HG03196 (cell line): ENCODE data around the gene NLRC5.
"Not testable (repeated sequence)": the region's sequence is repeated elsewhere in the genome, so short reads cannot be mapped to it uniquely, and the experiment has no call there.

Experiments
- ATAC-seq: cut with Tn5 transposase; IDR thresholded peaks from one replicate; pipeline ENCODE4 v1.9.1; 2021; ENCODE audit not compliant: unreplicated experiment

The NLRC5 gene

GRCh38 chr16:57044931-57045693, 55.8 kb downstream of the NLRC5 start:
- no peak for ATAC-seq

GRCh38 chr16:57045694-57046381, 56.5 kb downstream of the NLRC5 start:
- ATAC-seq, result no peak

GRCh38 chr16:57048095-57048494, 58.7 kb downstream of the NLRC5 start:
- no peak for ATAC-seq

- ATAC-seq, result peak; percentile 36
Measured at GRCh38 chr16:57049678-57050077, 60.3 kb downstream of the NLRC5 start.

GRCh38 chr16:57051696-57052228, 62.4 kb downstream of the NLRC5 start:
- no peak for ATAC-seq

- ATAC-seq, result no peak
Measured at GRCh38 chr16:57053206-57053605, 63.8 kb downstream of the NLRC5 start.

GRCh38 chr16:57054338-57054737, 65.0 kb downstream of the NLRC5 start:
- ATAC-seq, result no peak

- no peak for ATAC-seq
Measured at GRCh38 chr16:57054771-57055170, 65.4 kb downstream of the NLRC5 start.

GRCh38 chr16:57055671-57056070, 66.3 kb downstream of the NLRC5 start:
- ATAC-seq, result no peak

GRCh38 chr16:57058291-57058861, 69.0 kb downstream of the NLRC5 start:
- ATAC-seq, result no peak

- no peak for ATAC-seq
Measured at GRCh38 chr16:57060323-57061083, 71.1 kb downstream of the NLRC5 start.

GRCh38 chr16:57061084-57061905, 71.9 kb downstream of the NLRC5 start:
- no peak for ATAC-seq

GRCh38 chr16:57062329-57062728, 73.0 kb downstream of the NLRC5 start:
- no peak for ATAC-seq

- not testable (repeated sequence) for ATAC-seq
Measured at GRCh38 chr16:57063189-57063588, 73.8 kb downstream of the NLRC5 start.

- ATAC-seq, result no peak
Measured at GRCh38 chr16:57064995-57065394, 75.6 kb downstream of the NLRC5 start.

- no peak for ATAC-seq
Measured at GRCh38 chr16:57066625-57067024, 77.3 kb downstream of the NLRC5 start.

GRCh38 chr16:57067347-57067746, 78.0 kb downstream of the NLRC5 start:
- no peak for ATAC-seq

GRCh38 chr16:57069053-57069452, 79.7 kb downstream of the NLRC5 start:
- no peak for ATAC-seq

- no peak for ATAC-seq
Measured at GRCh38 chr16:57069635-57070370, 80.4 kb downstream of the NLRC5 start.

- ATAC-seq, result no peak
Measured at GRCh38 chr16:57070424-57070823, 81.1 kb downstream of the NLRC5 start.
